AG09319 (cell line): ENCODE data around the gene EAF1.
"Not testable (repeated sequence)": the region's sequence is repeated elsewhere in the genome, so short reads cannot be mapped to it uniquely, and the experiment has no call there.

Experiments
- DNase-seq: peaks from one replicate; pipeline ENCODE4 v3.0.0-alpha.2; 2010; ENCODE audit warnings: low read depth; ENCODE audit errors: extremely low read depth
- TF ChIP-seq, protein P1 (sequence below): IDR thresholded peaks from 2 replicates; pipeline ENCODE4 v1.5.1; 2011; ENCODE audit warnings: low read depth, mild to moderate bottlenecking, inconsistent platforms, low read length, moderate library complexity

The EAF1 gene

GRCh38 chr3:15385901-15386653 lies 41.3 kb upstream of the EAF1 start:
- no peak for DNase-seq
- TF ChIP-seq, protein P1, sequence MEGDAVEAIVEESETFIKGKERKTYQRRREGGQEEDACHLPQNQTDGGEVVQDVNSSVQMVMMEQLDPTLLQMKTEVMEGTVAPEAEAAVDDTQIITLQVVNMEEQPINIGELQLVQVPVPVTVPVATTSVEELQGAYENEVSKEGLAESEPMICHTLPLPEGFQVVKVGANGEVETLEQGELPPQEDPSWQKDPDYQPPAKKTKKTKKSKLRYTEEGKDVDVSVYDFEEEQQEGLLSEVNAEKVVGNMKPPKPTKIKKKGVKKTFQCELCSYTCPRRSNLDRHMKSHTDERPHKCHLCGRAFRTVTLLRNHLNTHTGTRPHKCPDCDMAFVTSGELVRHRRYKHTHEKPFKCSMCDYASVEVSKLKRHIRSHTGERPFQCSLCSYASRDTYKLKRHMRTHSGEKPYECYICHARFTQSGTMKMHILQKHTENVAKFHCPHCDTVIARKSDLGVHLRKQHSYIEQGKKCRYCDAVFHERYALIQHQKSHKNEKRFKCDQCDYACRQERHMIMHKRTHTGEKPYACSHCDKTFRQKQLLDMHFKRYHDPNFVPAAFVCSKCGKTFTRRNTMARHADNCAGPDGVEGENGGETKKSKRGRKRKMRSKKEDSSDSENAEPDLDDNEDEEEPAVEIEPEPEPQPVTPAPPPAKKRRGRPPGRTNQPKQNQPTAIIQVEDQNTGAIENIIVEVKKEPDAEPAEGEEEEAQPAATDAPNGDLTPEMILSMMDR: no peak

DNA sequence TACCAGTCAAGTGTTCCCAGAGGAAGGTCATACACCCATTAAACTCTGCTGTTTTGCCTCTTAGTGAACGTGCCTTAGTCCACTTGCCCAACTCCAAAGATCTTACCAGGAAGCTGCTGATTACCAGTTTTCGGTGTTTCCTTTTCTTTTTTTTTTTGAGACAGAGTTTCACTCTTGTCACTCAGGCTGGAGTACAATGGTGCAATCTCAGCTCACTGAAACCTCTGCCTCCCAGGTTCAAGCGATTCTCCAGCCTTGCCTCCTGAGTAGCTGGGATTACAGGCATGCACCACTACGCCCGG lies 40.8 kb upstream of the EAF1 start:
- not testable (repeated sequence) for DNase-seq

- DNase-seq: no peak
- TF ChIP-seq, protein P1: no peak
These were observed 40.2 kb upstream of the EAF1 start for GRCh38 chr3:15387171-15387581.

GRCh38 chr3:15387735-15388134 lies 39.7 kb upstream of the EAF1 start:
- TF ChIP-seq, protein P1: no peak

DNA sequence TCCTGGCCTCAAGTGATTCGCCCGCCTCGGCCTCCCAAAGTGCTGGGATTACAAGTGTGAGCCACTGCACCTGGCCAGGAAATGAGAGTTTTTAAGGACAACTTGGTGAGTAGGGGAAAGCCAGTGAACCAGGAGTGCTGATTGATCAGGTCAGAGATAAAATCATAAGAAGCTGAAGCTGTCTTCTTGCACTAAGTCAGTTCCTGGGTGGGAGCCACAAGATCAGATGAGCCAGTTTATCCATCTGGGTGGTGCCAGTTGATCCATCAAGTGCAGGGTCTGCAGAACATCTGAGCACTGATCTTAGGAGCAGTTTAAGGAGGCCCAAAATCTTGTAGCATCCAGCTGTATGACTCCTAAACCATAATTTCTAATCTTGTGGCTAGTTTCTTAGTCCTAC lies 39.1 kb upstream of the EAF1 start:
- not testable (repeated sequence) for DNase-seq

More at GRCh38 chr3:15387735-15388134, 39.7 kb upstream of the EAF1 start:
- DNase-seq: no peak

GRCh38 chr3:15390460-15390859 lies 36.9 kb upstream of the EAF1 start:
- TF ChIP-seq, protein P1: no peak
- no peak for DNase-seq

DNA sequence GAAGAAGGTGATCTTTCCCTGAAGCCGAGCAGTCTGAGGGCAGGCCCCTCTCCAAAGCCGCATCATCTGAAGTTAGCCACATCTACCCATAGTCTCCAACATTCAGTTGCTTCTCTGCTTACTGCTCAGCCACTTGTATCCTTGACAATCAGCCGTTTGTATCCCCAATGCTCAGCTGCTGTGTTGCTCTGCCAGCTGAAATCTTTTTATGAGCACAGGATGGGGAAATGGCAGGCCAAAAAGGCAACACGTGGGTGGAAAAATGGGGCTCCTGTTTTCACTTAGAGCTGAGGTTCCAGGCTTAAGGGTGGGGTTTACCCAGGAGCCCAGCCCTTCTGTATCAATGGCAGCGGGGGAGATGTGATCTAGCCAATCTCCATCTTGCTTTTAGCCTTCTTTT lies 36.4 kb upstream of the EAF1 start:
- no peak for DNase-seq
- TF ChIP-seq, protein P1: no peak

- DNase-seq: not testable (repeated sequence)
These were observed 34.1 kb upstream of the EAF1 start for GRCh38 chr3:15393252-15393651.

- DNase-seq: not testable (repeated sequence)
These were observed 28.7 kb upstream of the EAF1 start for GRCh38 chr3:15398731-15399133.

GRCh38 chr3:15399970-15400369 lies 27.4 kb upstream of the EAF1 start:
- no peak for DNase-seq

More at GRCh38 chr3:15399970-15400369, 27.4 kb upstream of the EAF1 start:
- TF ChIP-seq, protein P1: no peak
